Measurements from ENCODE around the gene DCP2. TPM values are rescaled to one million over a fixed set of nuclear protein-coding genes. Genes with fewer than 3 reads are reported as not detected.
A peak's percentile ranks its signal among the peaks of the same experiment; 100 is the strongest.

The DCP2 gene
- total and polyA plus RNA-seq, 5 donors from 2014 or later, result 60.7 to 149 (median 67.0) TPM

DNA sequence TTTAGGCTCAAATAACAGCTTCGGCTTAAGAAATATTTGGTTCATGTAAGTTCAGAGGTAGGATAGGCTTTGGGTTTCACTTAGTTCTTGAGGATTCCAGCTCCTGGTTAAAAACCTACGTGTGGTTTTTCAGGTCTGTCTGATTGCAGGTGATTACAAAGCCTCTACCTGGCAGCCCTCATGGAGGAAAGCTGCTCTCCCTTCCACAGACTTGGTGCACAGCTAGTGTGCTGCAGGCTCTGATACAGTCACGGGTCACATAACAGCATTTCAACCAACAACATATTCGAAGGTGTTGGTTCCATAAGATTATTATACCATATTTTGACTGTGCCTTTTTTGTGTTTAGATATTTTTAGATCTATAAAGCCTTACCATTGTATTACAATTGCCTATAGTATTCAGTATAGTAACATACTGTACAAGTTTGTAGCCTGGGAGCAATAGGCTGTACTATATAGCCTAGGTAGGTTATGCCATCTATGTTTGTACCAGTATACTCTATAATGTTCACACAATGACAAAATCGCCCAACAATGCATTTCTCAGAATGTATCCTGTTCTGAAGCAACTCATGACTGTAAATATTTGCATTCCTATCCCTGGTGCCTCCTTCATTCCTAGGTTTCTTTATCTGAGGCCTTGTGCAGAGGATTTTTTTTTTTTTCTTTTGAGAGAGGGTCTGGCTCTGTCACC, 8.0 kb upstream of the DCP2 start:
- no peak overlapping the region for H3K27ac Mint-ChIP-seq
- no peaks in the 10 kb centered on the region for H3K36me3 ChIP-seq (ENCODE audit: control insufficient read depth, insufficient read depth, low read length)

DNA sequence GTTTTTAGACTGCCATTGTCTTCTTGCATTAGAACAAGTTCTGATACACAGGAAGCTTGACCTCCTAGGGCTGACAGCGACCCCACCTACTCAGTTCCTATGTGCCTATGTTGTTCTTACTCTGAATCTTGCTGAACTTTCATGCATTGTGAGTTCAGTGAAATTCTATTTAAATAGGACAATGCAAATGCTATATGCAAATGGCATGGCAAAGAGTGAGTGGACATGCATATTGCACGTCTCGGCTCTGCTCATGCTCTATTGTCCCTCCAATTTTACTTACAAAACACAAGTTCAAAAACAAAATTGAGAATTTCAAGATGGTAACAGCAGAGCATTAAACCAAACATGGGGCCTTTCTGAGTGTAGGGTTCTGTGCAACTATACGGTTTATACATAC, 5.3 kb upstream of the DCP2 start:
- peaks cover 8% of the 10 kb centered on the region for H3K4me1 ChIP-seq (ENCODE audit: control insufficient read depth, insufficient read depth, low read length, poor library complexity, severe bottlenecking)
- Mint-ChIP-seq H3K36me3 (no peaks in the 10 kb centered on the region), H3K27ac (no peak overlapping the region), H3K4me1 (peaks cover 3 to 15% (median 13%) of the 10 kb centered on the region in 4 donors), H3K4me3 (no peak overlapping the region), H3K27me3 (peaks cover under 1% of the 10 kb centered on the region), H3K9me3 (peaks cover 0 to 2% (median 0%) of the 10 kb centered on the region in 7 donors)
- no peaks in the 10 kb centered on the region for H3K27me3 ChIP-seq (ENCODE audit: control insufficient read depth, insufficient read depth, low read length)
- ATAC-seq (ENCODE audit: low read depth in 2 of 2) (no peak), DNase-seq (peak in 1 of 3 donors; percentile 36)
- H3K36me3 ChIP-seq (ENCODE audit: control insufficient read depth, insufficient read depth, low read length), result no peaks in the 10 kb centered on the region
- no peak overlapping the region for H3K27ac ChIP-seq (ENCODE audit: insufficient read depth, low read length, poor library complexity, severe bottlenecking)
- no peak overlapping the region for H3K4me3 ChIP-seq (ENCODE audit: low read depth, low read length)
- no peaks in the 10 kb centered on the region for H3K9me3 ChIP-seq (ENCODE audit: control insufficient read depth in 2 of 2, low read length in 2 of 2)

More for the DNA sequence above, 8.0 kb upstream of the DCP2 start:
- Mint-ChIP-seq H3K9me3 (no peaks in the 10 kb centered on the region), H3K4me3 (no peak overlapping the region), H3K27me3 (no peaks in the 10 kb centered on the region), H3K36me3 (no peaks in the 10 kb centered on the region), H3K4me1 (peaks cover 5 to 12% (median 8%) of the 10 kb centered on the region in 4 donors)
- H3K9me3 ChIP-seq (ENCODE audit: control insufficient read depth in 2 of 2, low read length in 2 of 2), result no peaks in the 10 kb centered on the region
- peaks cover 4% of the 10 kb centered on the region for H3K4me1 ChIP-seq (ENCODE audit: control insufficient read depth, insufficient read depth, low read length, poor library complexity, severe bottlenecking)
- no peak overlapping the region for H3K27ac ChIP-seq (ENCODE audit: insufficient read depth, low read length, poor library complexity, severe bottlenecking)
- no peak overlapping the region for H3K4me3 ChIP-seq (ENCODE audit: low read depth, low read length)
- H3K27me3 ChIP-seq (ENCODE audit: control insufficient read depth, insufficient read depth, low read length), result no peaks in the 10 kb centered on the region
- no peak for DNase-seq
- ATAC-seq (ENCODE audit: low read depth in 2 of 2), result no peak

DNA sequence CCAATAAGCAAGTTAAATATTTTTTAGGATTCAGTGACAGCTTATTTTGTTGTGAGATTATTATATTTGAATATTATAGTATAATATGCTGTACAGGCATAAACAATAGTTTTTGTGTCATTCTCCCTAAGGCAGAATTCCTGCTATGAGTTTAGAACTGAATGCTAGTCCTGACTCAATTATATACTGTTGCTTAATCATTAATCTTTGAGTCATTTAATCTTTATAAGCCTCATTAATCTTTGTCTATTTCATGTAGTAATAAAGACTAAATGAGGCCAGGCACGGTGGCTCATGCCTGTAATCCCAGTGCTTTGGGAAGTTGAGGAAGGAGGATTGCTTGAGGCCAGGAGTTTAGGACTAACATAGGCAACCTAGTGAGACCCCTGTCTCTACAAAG, 3.6 kb upstream of the DCP2 start:
- Histone ChIP-seq H3K36me3 (ENCODE audit: control insufficient read depth, insufficient read depth, low read length) (no peaks in the 10 kb centered on the region), H3K27me3 (ENCODE audit: control insufficient read depth, insufficient read depth, low read length) (no peaks in the 10 kb centered on the region), H3K27ac (ENCODE audit: insufficient read depth, low read length, poor library complexity, severe bottlenecking) (no peak overlapping the region), H3K4me3 (ENCODE audit: low read depth, low read length) (no peak overlapping the region), H3K9me3 (ENCODE audit: control insufficient read depth in 2 of 2, low read length in 2 of 2) (no peaks in the 10 kb centered on the region), H3K4me1 (ENCODE audit: control insufficient read depth, insufficient read depth, low read length, poor library complexity, severe bottlenecking) (peaks cover 13% of the 10 kb centered on the region)
- Mint-ChIP-seq H3K9me3 (peaks cover 0 to 2% (median 0%) of the 10 kb centered on the region in 7 donors), H3K4me3 (peak overlapping the region in 1 of 4 donors; percentile 15), H3K27ac (no peak overlapping the region), H3K27me3 (peaks cover 7% of the 10 kb centered on the region), H3K36me3 (no peaks in the 10 kb centered on the region), H3K4me1 (peaks cover 3 to 21% (median 15%) of the 10 kb centered on the region in 4 donors)
- ATAC-seq (ENCODE audit: low read depth in 2 of 2) (no peak), DNase-seq (no peak)

DNA sequence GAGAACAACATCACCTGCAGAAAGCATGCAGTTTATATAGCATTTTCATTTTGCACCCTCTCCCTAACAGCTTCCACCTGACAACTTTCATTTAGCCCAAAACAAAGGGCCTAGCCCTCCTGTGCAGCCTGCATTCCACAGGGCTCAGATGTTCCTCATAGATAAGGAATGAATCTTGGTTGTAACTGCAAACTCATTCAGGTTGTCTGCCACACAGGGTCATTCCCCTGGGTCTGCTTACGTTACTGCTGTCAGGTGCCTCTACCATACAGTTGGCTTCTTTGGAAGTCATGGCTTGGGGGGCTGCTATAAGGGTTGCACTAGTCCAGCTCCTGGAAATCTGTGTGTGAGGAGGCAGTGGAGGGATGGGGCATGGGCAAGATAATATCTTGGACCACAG, 2.7 kb upstream of the DCP2 start:
- H3K27me3 Mint-ChIP-seq, result peaks cover 7% of the 10 kb centered on the region
- peaks cover 0 to 2% (median 0%) of the 10 kb centered on the region in 7 donors for H3K9me3 Mint-ChIP-seq
- no peaks in the 10 kb centered on the region for H3K36me3 Mint-ChIP-seq
- Histone ChIP-seq H3K9me3 (ENCODE audit: control insufficient read depth in 2 of 2, low read length in 2 of 2) (no peaks in the 10 kb centered on the region), H3K36me3 (ENCODE audit: control insufficient read depth, insufficient read depth, low read length) (no peaks in the 10 kb centered on the region), H3K27me3 (ENCODE audit: control insufficient read depth, insufficient read depth, low read length) (no peaks in the 10 kb centered on the region), H3K4me3 (ENCODE audit: low read depth, low read length) (no peak overlapping the region), H3K27ac (ENCODE audit: insufficient read depth, low read length, poor library complexity, severe bottlenecking) (no peak overlapping the region), H3K4me1 (ENCODE audit: control insufficient read depth, insufficient read depth, low read length, poor library complexity, severe bottlenecking) (peaks cover 19% of the 10 kb centered on the region)
- no peak overlapping the region for H3K4me3 Mint-ChIP-seq
- H3K4me1 Mint-ChIP-seq, result peaks cover 10 to 28% (median 19%) of the 10 kb centered on the region in 4 donors
- DNase-seq (no peak), ATAC-seq (ENCODE audit: low read depth in 2 of 2) (no peak)
- H3K27ac Mint-ChIP-seq, result no peak overlapping the region

DNA sequence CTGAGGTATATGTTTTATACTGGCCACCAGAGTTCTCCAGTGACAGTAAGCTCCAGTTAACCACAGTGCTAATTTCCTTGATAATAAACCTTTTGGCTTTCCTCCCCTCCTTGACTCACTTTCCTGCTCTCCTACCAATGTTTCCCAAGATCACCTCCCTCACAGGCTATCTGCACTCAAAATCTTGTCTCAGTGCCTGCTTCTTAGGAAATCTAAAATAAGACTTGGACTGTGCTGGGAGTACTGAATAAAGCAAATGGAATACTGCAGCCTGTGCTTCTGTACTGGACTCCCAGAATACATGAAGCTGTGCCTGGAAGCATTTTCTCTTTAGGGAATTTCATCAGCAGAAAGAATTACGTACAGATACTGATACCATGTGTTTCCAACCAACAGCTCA, 1.7 kb upstream of the DCP2 start:
- peaks cover 0 to 2% (median 0%) of the 10 kb centered on the region in 7 donors for H3K9me3 Mint-ChIP-seq
- Histone ChIP-seq H3K4me1 (ENCODE audit: control insufficient read depth, insufficient read depth, low read length, poor library complexity, severe bottlenecking) (peaks cover 25% of the 10 kb centered on the region), H3K27ac (ENCODE audit: insufficient read depth, low read length, poor library complexity, severe bottlenecking) (no peak overlapping the region), H3K4me3 (ENCODE audit: low read depth, low read length) (no peak overlapping the region), H3K9me3 (ENCODE audit: control insufficient read depth in 2 of 2, low read length in 2 of 2) (no peaks in the 10 kb centered on the region), H3K36me3 (ENCODE audit: control insufficient read depth, insufficient read depth, low read length) (no peaks in the 10 kb centered on the region), H3K27me3 (ENCODE audit: control insufficient read depth, insufficient read depth, low read length) (no peaks in the 10 kb centered on the region)
- H3K36me3 Mint-ChIP-seq, result no peaks in the 10 kb centered on the region
- DNase-seq (no peak), ATAC-seq (ENCODE audit: low read depth in 2 of 2) (no peak)
- H3K27ac Mint-ChIP-seq, result peak overlapping the region in 2 of 3 donors; percentile 77 to 97
- peak overlapping the region; percentile 98 to 100 (median 99) for H3K4me3 Mint-ChIP-seq
- peaks cover 14 to 34% (median 29%) of the 10 kb centered on the region in 4 donors for H3K4me1 Mint-ChIP-seq
- H3K27me3 Mint-ChIP-seq, result peaks cover 7% of the 10 kb centered on the region

DNA sequence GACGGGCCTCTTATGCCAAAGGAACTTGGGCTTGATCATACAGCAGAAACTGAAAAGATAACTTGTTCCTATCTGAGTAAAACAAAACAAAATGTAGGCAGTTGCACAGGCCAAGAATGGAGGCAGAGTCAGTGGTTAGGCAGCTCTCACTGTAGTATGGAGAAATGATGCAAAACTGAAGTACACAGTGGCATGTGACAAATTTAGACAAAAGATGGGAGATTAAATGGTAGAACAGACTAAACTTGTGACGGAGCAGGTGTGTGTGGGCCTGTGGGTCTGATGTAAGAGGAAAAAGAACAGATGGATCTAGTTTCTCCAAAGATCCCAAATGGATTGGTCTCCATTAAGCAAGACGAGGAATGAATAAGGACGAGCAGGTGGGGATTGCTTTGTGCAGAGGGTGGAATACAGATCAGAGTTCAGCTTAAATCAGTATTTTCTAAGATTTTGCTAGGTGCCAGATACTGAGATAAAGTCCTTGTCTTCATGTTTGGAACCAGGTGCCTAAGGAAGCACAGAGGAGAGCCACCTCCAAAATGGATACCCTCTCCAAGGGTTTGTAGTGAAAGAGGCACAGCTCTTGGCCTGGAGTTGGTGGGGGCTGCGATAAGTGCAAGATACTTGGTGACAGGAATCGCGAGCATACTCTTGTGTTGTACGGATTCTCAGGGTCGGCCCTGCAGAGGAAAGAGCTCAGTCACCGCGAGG, 722 bp upstream of the DCP2 start:
- peak overlapping the region; percentile 72 for H3K27ac ChIP-seq (ENCODE audit: insufficient read depth, low read length, poor library complexity, severe bottlenecking)
- H3K4me3 ChIP-seq (ENCODE audit: low read depth, low read length), result peak overlapping the region; percentile 94
- Mint-ChIP-seq H3K27ac (peak overlapping the region; percentile 97), H3K4me1 (peaks cover 24 to 44% (median 37%) of the 10 kb centered on the region in 4 donors), H3K4me3 (peak overlapping the region; percentile 98 to 100 (median 99)), H3K36me3 (no peaks in the 10 kb centered on the region), H3K27me3 (peaks cover 7% of the 10 kb centered on the region), H3K9me3 (peaks cover 0 to 2% (median 0%) of the 10 kb centered on the region in 7 donors)
- H3K4me1 ChIP-seq (ENCODE audit: control insufficient read depth, insufficient read depth, low read length, poor library complexity, severe bottlenecking), result peaks cover 35% of the 10 kb centered on the region
- ATAC-seq (ENCODE audit: low read depth in 2 of 2), result no peak
- no peaks in the 10 kb centered on the region for H3K27me3 ChIP-seq (ENCODE audit: control insufficient read depth, insufficient read depth, low read length)
- H3K36me3 ChIP-seq (ENCODE audit: control insufficient read depth, insufficient read depth, low read length), result no peaks in the 10 kb centered on the region
- DNase-seq, result no peak
- no peaks in the 10 kb centered on the region for H3K9me3 ChIP-seq (ENCODE audit: control insufficient read depth in 2 of 2, low read length in 2 of 2)

DNA sequence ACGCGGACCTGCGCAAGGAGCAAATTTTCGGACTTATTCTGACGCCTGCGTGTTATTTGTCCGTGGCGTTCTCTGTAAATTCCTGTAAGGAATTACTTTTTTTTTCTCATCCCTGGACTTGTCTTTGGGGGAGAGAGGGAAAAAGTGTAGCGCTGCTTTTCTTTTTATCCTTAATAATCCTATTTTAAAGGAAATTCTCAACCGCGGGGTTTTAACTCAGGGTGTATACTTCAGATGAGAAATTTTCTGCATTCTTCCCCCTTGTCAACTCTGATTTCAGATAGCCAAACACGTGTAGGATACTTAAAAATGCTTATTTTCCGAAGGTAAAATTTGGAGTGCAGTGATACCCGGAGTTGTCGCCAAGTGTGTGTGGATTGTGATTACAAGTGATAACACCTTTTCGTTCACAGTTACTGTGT, 853 bp downstream of the DCP2 start:
- H3K9me3 Mint-ChIP-seq, result peaks cover 0 to 2% (median 0%) of the 10 kb centered on the region in 7 donors

More for the DNA sequence above, 853 bp downstream of the DCP2 start:
- Histone ChIP-seq H3K4me1 (ENCODE audit: control insufficient read depth, insufficient read depth, low read length, poor library complexity, severe bottlenecking) (peaks cover 42% of the 10 kb centered on the region), H3K4me3 (ENCODE audit: low read depth, low read length) (peak overlapping the region; percentile 94), H3K36me3 (ENCODE audit: control insufficient read depth, insufficient read depth, low read length) (peaks cover 4% of the 10 kb centered on the region), H3K9me3 (ENCODE audit: control insufficient read depth in 2 of 2, low read length in 2 of 2) (no peaks in the 10 kb centered on the region), H3K27me3 (ENCODE audit: control insufficient read depth, insufficient read depth, low read length) (no peaks in the 10 kb centered on the region), H3K27ac (ENCODE audit: insufficient read depth, low read length, poor library complexity, severe bottlenecking) (peak overlapping the region; percentile 82)
- peaks cover 7% of the 10 kb centered on the region for H3K27me3 Mint-ChIP-seq
- H3K4me1 Mint-ChIP-seq, result peaks cover 35 to 53% (median 47%) of the 10 kb centered on the region in 4 donors
- peak overlapping the region; percentile 98 to 100 (median 99) for H3K4me3 Mint-ChIP-seq
- DNase-seq (peak in 1 of 3 donors; percentile 26), ATAC-seq (ENCODE audit: low read depth in 2 of 2) (no peak)
- H3K36me3 Mint-ChIP-seq, result peaks cover 8% of the 10 kb centered on the region
- peak overlapping the region; percentile 97 for H3K27ac Mint-ChIP-seq
